GM12865 (cell line): ENCODE results near the gene FAM110A.
"Not testable (repeated sequence)": the region's sequence is repeated elsewhere in the genome, so short reads cannot be mapped to it uniquely, and the experiment has no call there.

ENCODE experiments used
- DNase-seq: peaks from one replicate; pipeline ENCODE4 v3.0.0; 2010; ENCODE audit warnings: low read depth
- H3K4me3 ChIP-seq: 2 replicates; pipeline ENCODE4 v1.5.1; 2011; ENCODE audit warnings: mild to moderate bottlenecking, low read depth, low read length, control low read depth
- CTCF ChIP-seq: IDR thresholded peaks from 2 replicates; pipeline ENCODE4 v1.5.1; 2011; ENCODE audit warnings: low read length, control low read depth, low read depth, inconsistent platforms; ENCODE audit not compliant: insufficient read depth; ENCODE audit errors: missing control alignments

FAM110A gene

GRCh38 chr20:824490-824889, 9.0 kb upstream of the FAM110A start:
- no peak for DNase-seq
- no peak overlapping the region for H3K4me3 ChIP-seq
- no peak for TF ChIP-seq CTCF

DNA sequence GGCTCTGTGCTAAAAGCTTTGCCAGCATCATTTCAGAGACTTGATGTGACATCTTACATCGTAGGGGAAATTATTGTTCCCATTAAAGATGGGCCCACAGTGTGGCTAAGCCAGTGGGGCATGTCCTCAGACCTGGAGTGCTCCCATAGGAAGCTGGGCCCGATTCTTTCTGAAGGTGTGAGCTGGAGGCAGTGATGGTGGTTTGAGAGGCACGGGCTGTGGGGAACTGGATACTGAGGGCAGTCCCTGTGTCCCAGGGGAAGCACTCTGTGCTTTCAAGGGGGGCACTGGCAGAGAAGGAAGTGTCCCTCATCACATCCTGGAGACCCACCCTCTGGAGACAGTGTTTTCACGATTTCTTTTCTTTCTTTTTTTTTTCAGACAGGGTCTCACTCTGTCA, 8.6 kb upstream of the FAM110A start:
- DNase-seq, result no peak
- no peak overlapping the region for H3K4me3 ChIP-seq
- no peak for TF ChIP-seq CTCF

- no peak for TF ChIP-seq CTCF
- no peak overlapping the region for H3K4me3 ChIP-seq
- DNase-seq, result no peak
Measured at GRCh38 chr20:825710-826421, 7.6 kb upstream of the FAM110A start.

GRCh38 chr20:826695-827323, 6.7 kb upstream of the FAM110A start:
- H3K4me3 ChIP-seq, result no peak overlapping the region
- no peak for DNase-seq
- no peak for TF ChIP-seq CTCF

DNA sequence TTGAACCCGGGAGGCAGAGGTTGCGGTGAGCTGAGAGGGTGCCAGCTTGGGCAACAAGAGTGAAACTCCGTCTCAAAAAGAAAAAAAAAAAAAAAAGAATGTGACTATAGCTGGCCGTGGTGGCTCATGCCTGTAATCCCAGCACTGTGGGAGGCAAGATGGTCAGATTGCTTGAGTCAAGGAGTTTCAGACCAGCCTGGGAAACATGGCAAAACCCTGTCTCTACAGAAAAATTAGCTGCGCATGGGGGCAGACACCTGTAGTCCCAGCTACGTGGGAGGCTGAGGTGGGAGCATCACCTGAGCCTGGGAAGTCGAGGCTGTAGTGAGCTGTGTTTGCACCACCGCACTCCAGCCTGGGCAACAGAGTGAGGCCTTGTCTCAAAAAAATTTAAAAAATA, 5.5 kb upstream of the FAM110A start:
- not testable (repeated sequence) for H3K4me3 ChIP-seq, DNase-seq

DNA sequence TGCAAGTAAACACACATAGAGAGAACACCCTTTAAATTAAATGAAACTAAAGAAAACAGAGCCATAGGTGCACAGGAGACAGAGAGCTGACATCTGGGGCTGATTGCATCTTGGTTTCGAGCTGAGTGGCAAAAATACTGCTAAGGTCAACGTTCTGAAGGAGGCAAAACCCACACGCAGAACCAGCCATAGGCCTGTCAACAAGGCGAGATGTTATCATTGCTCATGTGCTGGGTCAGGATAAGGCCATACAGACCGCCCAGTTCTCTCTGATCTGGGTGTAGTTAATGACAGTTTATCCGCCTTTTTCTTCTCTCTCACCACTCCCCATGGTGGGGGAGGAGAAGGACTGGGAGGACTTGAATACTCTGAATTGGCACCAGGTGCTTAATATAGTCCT, 4.5 kb upstream of the FAM110A start:
- no peak for DNase-seq
- H3K4me3 ChIP-seq, result no peak overlapping the region
- no peak for TF ChIP-seq CTCF

DNA sequence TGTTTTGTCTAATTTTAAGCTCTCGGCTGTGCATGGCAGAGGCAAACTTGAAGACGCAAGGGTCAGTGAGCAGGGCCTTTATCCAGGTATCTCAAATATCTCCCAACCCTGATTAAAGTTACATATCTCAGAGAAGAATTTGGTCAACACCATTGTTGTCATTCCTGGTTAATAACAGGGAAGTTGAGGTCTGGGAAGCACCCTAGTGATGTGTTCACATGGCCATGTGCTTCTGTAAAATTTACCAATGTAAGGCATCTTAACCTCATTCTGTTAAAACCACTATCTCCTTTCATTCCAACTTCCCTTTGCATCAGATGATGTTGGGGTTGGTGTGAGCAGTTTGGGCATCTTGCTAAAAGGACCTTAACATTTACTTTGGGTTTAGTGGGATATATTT, 4.0 kb upstream of the FAM110A start:
- no peak for DNase-seq
- no peak for TF ChIP-seq CTCF

More for the DNA sequence above, 4.0 kb upstream of the FAM110A start:
- H3K4me3 ChIP-seq, result no peak overlapping the region
